GM23248 (cell line): ENCODE measurements around the gene SHISAL2B.

Experiments used
- EZH2 ChIP-seq: fragments of 200-600 bp; sonication (generic); IDR thresholded peaks from 2 replicates; pipeline ENCODE4 v1.6.1; 2018; ENCODE audit warnings: antibody characterized with exemption, mild to moderate bottlenecking; ENCODE audit not compliant: insufficient read depth, poor library complexity, severe bottlenecking
- EZH2phosphoT487 ChIP-seq: fragments of 200-600 bp; sonication (generic); IDR thresholded peaks from 2 replicates; pipeline ENCODE4 v1.6.1; 2018; ENCODE audit warnings: antibody characterized with exemption, moderate library complexity, mild to moderate bottlenecking, low read depth; ENCODE audit not compliant: insufficient read depth

GRCh38 chr5:64665243-64665642 lies 25.1 kb upstream of the SHISAL2B start:
- TF ChIP-seq EZH2: no peak
- TF ChIP-seq EZH2phosphoT487: no peak
